Upper lobe of right lung (tissue), 1 donor: ENCODE results near the gene BABAM2. TPM values are rescaled to one million over a fixed set of nuclear protein-coding genes. Genes with fewer than 3 reads are reported as not detected.

Experiments used
- ATAC-seq: fragments of 200-7000 bp; cut with Tn5 transposase; one replicate; pipeline ENCODE4 v1.9.1; 2020; ENCODE audit warnings: mild to moderate bottlenecking, moderate library complexity
- DNase-seq: peaks from one replicate; pipeline ENCODE4 v3.0.0-alpha.2; 2020
- H3K27ac ChIP-seq: fragments of 200-600 bp; one replicate; pipeline ENCODE4 v1.8.0; 2022
- H3K27me3 ChIP-seq: fragments of 200-600 bp; one replicate; pipeline ENCODE4 v1.8.0; 2022; ENCODE audit warnings: mild to moderate bottlenecking
- H3K36me3 ChIP-seq: fragments of 200-600 bp; one replicate; pipeline ENCODE4 v1.8.0; 2022
- H3K4me1 ChIP-seq: fragments of 200-600 bp; one replicate; pipeline ENCODE4 v1.8.0; 2022
- H3K4me3 ChIP-seq: fragments of 200-600 bp; one replicate; pipeline ENCODE4 v1.8.0; 2022; ENCODE audit warnings: mild to moderate bottlenecking
- H3K9me3 ChIP-seq: fragments of 200-600 bp; one replicate; pipeline ENCODE4 v1.8.0; 2022
- intact Hi-C: fragments of 100-400 bp; cut with DNase I; formaldehyde crosslinking; loops from one replicate; pipeline ENCODE4 v1.11.0; 2022
- total RNA-seq: library from RNA; stranded (reverse); fragmentation: NEBNext Ultra II Directional; extraction: Animal tissue kit (Norgen Biotek cat#: 25700); gene quantifications from one replicate; pipeline ENCODE4 v1.2.1, GENCODE V29; 2021
- TF ChIP-seq, protein P1 (sequence below): fragments of 200-600 bp; IDR thresholded peaks from one replicate; pipeline ENCODE4 v1.8.0; 2022; ENCODE audit warnings: antibody characterized with exemption
- donor health status: DM: no; HTN: yes; CAD: no; lungs with severe emphysema.

Gene BABAM2
- total RNA-seq, 1 donor from 2014 or later = 36.2 TPM

DNA sequence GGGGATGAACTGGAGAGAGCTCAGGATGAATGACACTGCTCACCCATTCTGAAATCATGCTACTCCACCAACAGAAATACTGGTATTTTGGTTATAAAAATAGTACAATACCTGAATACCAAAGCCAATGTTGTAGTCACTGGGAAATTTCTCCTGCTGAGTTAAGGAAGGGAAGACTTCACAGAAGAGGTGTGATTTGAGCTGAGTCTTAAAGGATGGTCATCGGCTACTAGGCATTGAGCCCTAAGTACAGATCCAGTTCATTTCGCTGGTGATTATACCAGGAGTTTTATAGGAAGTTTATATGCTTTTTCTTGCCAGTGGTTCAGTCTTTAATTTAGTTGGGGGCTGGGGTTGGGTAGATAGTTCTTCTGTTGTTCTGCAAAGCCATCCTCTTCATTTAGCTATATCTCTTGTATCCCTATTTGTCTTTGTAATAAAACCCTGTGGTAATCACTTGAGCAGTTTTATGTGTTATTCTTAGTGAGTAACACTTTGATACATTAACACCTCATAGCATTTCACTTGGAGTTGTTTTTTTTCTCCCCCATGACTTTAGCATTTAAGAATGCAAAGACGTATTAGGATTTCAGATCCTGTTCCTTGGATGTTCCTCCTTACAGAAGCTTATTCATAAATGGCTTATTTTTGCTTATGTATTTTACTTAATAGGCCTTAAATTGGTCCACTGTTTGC is 262.2 kb downstream of the BABAM2 start:
- DNase-seq = no peak
- TF ChIP-seq, protein P1, sequence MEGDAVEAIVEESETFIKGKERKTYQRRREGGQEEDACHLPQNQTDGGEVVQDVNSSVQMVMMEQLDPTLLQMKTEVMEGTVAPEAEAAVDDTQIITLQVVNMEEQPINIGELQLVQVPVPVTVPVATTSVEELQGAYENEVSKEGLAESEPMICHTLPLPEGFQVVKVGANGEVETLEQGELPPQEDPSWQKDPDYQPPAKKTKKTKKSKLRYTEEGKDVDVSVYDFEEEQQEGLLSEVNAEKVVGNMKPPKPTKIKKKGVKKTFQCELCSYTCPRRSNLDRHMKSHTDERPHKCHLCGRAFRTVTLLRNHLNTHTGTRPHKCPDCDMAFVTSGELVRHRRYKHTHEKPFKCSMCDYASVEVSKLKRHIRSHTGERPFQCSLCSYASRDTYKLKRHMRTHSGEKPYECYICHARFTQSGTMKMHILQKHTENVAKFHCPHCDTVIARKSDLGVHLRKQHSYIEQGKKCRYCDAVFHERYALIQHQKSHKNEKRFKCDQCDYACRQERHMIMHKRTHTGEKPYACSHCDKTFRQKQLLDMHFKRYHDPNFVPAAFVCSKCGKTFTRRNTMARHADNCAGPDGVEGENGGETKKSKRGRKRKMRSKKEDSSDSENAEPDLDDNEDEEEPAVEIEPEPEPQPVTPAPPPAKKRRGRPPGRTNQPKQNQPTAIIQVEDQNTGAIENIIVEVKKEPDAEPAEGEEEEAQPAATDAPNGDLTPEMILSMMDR = no peak
- intact Hi-C loops = no loop called here
- Histone ChIP-seq H3K9me3 (no peaks in the 10 kb centered on the region), H3K27me3 (no peaks in the 10 kb centered on the region), H3K36me3 (no peaks in the 10 kb centered on the region), H3K4me1 (no peaks in the 10 kb centered on the region), H3K27ac (no peak overlapping the region), H3K4me3 (no peak overlapping the region)
- ATAC-seq = no peak

DNA sequence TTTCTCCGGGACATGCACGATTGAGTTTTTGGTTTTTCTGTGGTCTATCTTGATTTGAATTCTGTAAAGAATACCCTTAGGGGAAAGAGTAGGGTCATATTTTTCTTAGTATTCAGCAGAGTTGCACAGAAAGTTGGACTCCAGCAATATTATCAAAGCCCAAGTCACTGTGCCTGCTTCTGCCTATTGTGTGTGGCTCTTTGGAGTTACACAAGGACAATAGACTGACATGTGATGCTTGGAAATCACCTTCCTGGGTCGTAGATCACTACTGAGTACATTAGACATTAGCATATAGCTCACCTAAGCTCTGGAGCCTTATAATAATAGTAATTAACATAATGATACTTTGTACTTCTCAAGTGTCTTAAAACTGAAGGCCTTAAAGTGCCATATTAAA is 263.3 kb downstream of the BABAM2 start:
- no peak overlapping the region for H3K27ac ChIP-seq
- ATAC-seq (no peak), DNase-seq (no peak)
- H3K27me3 ChIP-seq = no peaks in the 10 kb centered on the region
- no peaks in the 10 kb centered on the region for H3K4me1 ChIP-seq
- H3K36me3 ChIP-seq = no peaks in the 10 kb centered on the region
- H3K9me3 ChIP-seq = no peaks in the 10 kb centered on the region
- intact Hi-C loops = no loop called here
- no peak overlapping the region for H3K4me3 ChIP-seq
- TF ChIP-seq, protein P1 = no peak

DNA sequence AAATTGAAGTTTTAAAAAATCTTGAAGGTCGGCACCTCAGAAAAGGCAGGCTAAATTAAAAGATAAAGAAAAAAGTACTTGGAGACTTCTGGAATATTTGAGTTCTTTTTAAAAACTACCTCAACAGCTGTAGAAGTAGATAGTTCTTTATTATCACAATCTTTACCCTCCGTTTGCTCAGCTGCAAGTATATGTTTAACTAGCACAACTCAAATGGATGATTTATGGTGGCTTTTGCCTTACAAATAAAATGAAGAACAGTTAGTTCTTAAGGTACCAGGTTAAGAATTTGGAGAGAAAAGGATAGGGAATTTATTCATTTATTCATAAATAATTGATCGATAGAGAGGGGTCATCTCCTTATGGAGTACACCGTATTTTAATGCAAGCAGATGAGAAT is 264.6 kb downstream of the BABAM2 start:
- no peak overlapping the region for H3K27ac ChIP-seq
- H3K9me3 ChIP-seq = no peaks in the 10 kb centered on the region
- no peaks in the 10 kb centered on the region for H3K36me3 ChIP-seq
- ATAC-seq = no peak
- H3K4me1 ChIP-seq = no peaks in the 10 kb centered on the region
- H3K27me3 ChIP-seq = no peaks in the 10 kb centered on the region
- DNase-seq = no peak
- TF ChIP-seq, protein P1 = no peak
- H3K4me3 ChIP-seq = no peak overlapping the region
- intact Hi-C loops = no loop called here

DNA sequence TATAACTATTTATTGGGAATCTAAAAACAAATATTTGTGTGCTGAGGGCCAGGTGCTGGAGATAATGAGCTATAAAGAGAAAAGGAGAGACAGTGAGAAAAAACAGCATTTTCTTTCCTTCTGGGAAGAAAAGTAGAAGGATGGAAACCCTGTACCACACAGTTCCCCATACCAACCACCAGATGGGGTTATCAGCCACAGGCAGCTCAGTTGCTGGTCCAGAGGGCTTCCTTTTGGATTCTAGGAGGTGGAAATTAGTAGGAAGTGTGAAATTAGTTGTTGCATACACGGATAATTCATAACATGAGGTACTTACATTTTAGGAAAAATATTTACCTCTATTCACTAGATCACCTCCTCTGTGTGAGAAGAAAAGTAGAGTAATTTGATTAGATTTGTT is 265.1 kb downstream of the BABAM2 start:
- intact Hi-C loops = no loop called here
- TF ChIP-seq, protein P1 = peak; percentile 45

DNA sequence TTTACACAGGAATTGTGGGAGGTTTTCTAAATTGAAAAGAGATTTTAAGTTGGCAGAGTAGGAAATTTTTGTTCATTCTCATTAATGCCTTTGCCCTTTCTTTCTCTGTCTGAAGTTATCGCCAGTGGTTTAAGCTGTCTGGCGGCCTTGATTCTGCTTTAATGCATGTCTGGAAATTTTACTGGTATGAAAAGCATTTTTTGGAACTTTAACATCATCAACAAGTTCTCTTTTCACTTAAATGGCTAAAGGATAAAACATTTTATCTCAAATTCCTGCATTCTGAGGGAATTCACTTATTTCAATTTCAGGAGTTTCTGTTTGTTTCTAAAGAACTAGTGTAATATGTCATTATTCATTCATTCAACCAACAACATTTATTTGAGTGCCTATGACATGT is 268.3 kb downstream of the BABAM2 start:
- no peaks in the 10 kb centered on the region for H3K9me3 ChIP-seq
- DNase-seq (no peak), ATAC-seq (no peak)
- no peaks in the 10 kb centered on the region for H3K27me3 ChIP-seq
- no peaks in the 10 kb centered on the region for H3K36me3 ChIP-seq
- H3K4me3 ChIP-seq = no peak overlapping the region
- H3K27ac ChIP-seq = no peak overlapping the region
- intact Hi-C loops = no loop called here
- TF ChIP-seq, protein P1 = no peak
- H3K4me1 ChIP-seq = peaks cover 7% of the 10 kb centered on the region

More for the DNA sequence above, 265.1 kb downstream of the BABAM2 start:
- Histone ChIP-seq H3K36me3 (no peaks in the 10 kb centered on the region), H3K9me3 (no peaks in the 10 kb centered on the region), H3K4me3 (no peak overlapping the region), H3K4me1 (no peaks in the 10 kb centered on the region), H3K27me3 (no peaks in the 10 kb centered on the region), H3K27ac (no peak overlapping the region)
- no peak for ATAC-seq
- DNase-seq = no peak
